Uterus (tissue), 2 donors: Measurements from ENCODE around the gene LAMC3.

Experiments used
- POLR2A ChIP-seq, 2 donors: fragments of 450-650 bp; IDR thresholded peaks; one replicate each; pipeline ENCODE4 v1.6.1; 2016; ENCODE audit warnings: antibody characterized with exemption in 2 of 2, mild to moderate bottlenecking in 1 of 2, moderate library complexity in 1 of 2
- TF ChIP-seq, protein P1 (sequence below), 4 experiments: fragments of 200-600 bp in 2 of 4; fragments of 450-650 bp in 2 of 4; sonication (generic) in 2 of 4; IDR thresholded peaks; one replicate each; pipeline ENCODE4 v1.5.1; 2016 to 2019; ENCODE audit warnings: antibody characterized with exemption in 4 of 4, mild to moderate bottlenecking in 2 of 4, moderate library complexity in 1 of 4

DNA sequence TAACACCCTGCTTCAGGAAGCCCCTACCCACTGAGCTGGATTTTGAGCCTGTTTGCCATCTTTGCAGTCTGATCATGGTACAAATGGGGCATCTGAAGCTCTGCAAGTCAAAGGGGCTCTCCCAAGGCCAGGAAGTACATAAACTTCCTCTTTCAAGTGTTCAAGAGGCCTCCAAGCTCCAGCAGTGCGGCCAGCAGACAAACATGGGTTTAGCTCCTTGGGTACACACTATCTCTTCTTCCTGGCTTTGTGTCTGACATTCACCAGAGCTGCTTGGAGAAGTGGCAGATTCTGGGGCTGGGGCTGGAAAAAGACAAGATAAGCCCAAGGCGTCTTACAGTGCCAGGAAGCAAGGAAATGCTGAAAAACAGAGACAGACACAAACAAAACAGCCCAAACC is 34.1 kb downstream of the LAMC3 start:
- no peak for TF ChIP-seq POLR2A (IDR thresholded peaks at IDR 0.05)
- TF ChIP-seq, protein P1, sequence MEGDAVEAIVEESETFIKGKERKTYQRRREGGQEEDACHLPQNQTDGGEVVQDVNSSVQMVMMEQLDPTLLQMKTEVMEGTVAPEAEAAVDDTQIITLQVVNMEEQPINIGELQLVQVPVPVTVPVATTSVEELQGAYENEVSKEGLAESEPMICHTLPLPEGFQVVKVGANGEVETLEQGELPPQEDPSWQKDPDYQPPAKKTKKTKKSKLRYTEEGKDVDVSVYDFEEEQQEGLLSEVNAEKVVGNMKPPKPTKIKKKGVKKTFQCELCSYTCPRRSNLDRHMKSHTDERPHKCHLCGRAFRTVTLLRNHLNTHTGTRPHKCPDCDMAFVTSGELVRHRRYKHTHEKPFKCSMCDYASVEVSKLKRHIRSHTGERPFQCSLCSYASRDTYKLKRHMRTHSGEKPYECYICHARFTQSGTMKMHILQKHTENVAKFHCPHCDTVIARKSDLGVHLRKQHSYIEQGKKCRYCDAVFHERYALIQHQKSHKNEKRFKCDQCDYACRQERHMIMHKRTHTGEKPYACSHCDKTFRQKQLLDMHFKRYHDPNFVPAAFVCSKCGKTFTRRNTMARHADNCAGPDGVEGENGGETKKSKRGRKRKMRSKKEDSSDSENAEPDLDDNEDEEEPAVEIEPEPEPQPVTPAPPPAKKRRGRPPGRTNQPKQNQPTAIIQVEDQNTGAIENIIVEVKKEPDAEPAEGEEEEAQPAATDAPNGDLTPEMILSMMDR (IDR thresholded peaks at IDR 0.05) = no peak
